HFF-Myc (cell line): ENCODE measurements around the gene CEP192.

Experiments used
- DNase-seq: peaks from one replicate; pipeline ENCODE4 v3.0.0-alpha.2; 2011; ENCODE audit warnings: low read depth; ENCODE audit errors: extremely low read depth
- H3K4me3 ChIP-seq: replicated peaks from 2 replicates; pipeline ENCODE4 v1.5.1; 2011; ENCODE audit warnings: low read depth, mild to moderate bottlenecking, control low read depth, low read length
- TF ChIP-seq, protein P1 (sequence below): IDR thresholded peaks from 2 replicates; pipeline ENCODE4 v1.5.1; 2012; ENCODE audit warnings: mild to moderate bottlenecking, low read depth, low read length, control low read depth; ENCODE audit errors: missing control alignments

CEP192 gene

DNA sequence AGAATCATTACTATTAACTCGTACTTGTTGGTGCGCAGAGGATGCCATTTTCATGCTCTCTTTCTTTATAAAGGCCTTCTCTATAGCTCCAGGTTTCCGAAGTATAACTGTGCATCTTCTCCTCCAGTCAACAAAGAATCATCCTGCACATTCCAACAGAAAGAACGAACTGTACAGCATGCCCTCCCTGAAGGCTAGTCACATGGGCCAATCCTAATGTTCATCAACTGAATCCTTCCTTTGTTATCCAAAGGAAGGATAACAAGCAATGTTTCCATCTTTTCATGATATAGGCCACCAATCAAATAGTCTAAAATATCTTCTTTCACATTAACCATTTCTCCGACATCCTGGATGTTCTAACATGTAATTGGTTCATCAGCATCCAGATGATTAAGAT is 160.5 kb downstream of the CEP192 start:
- no peak for DNase-seq
- no peak overlapping the region for H3K4me3 ChIP-seq
- TF ChIP-seq, protein P1, sequence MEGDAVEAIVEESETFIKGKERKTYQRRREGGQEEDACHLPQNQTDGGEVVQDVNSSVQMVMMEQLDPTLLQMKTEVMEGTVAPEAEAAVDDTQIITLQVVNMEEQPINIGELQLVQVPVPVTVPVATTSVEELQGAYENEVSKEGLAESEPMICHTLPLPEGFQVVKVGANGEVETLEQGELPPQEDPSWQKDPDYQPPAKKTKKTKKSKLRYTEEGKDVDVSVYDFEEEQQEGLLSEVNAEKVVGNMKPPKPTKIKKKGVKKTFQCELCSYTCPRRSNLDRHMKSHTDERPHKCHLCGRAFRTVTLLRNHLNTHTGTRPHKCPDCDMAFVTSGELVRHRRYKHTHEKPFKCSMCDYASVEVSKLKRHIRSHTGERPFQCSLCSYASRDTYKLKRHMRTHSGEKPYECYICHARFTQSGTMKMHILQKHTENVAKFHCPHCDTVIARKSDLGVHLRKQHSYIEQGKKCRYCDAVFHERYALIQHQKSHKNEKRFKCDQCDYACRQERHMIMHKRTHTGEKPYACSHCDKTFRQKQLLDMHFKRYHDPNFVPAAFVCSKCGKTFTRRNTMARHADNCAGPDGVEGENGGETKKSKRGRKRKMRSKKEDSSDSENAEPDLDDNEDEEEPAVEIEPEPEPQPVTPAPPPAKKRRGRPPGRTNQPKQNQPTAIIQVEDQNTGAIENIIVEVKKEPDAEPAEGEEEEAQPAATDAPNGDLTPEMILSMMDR = no peak

DNA sequence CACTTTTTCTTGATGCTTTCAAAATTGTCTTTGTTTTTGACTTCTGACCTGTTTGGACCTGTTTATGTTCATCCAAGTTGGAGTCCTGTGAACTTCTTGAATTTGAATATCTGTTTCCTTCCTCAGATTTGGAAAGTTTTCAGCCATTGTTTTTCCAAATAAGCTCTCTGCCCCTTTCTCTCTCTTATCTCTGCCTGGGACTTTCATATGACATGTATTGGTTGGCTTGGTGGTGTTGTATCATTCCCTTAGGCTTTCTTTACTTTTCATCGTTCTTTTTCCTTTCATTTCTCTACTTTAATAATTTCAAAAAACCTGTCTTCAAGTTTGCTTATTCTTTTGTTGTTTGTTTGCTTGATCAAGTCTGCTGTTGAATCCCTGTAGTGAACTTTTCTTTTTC is 167.3 kb downstream of the CEP192 start:
- DNase-seq = no peak
- TF ChIP-seq, protein P1 = no peak
- H3K4me3 ChIP-seq = no peak overlapping the region

GRCh38 chr18:13159579-13159978 is 168.4 kb downstream of the CEP192 start:
- H3K4me3 ChIP-seq = no peak overlapping the region
- TF ChIP-seq, protein P1 = peak; percentile 85
- peak; percentile 47 for DNase-seq

GRCh38 chr18:13161276-13161899 is 170.2 kb downstream of the CEP192 start:
- no peak overlapping the region for H3K4me3 ChIP-seq
- TF ChIP-seq, protein P1 = no peak
- no peak for DNase-seq

GRCh38 chr18:13163167-13163927 is 172.2 kb downstream of the CEP192 start:
- H3K4me3 ChIP-seq = no peak overlapping the region
- DNase-seq = no peak
- TF ChIP-seq, protein P1 = no peak

GRCh38 chr18:13164406-13164805 is 173.2 kb downstream of the CEP192 start:
- H3K4me3 ChIP-seq = no peak overlapping the region
- no peak for DNase-seq
- TF ChIP-seq, protein P1 = no peak
